ENCODE measurements around the gene CELSR1. TPM values are rescaled to one million over a fixed set of nuclear protein-coding genes. Genes with fewer than 3 reads are reported as not detected.

Gene CELSR1
- total RNA-seq, 1 experiment from 2014 or later: 14.2 TPM

DNA sequence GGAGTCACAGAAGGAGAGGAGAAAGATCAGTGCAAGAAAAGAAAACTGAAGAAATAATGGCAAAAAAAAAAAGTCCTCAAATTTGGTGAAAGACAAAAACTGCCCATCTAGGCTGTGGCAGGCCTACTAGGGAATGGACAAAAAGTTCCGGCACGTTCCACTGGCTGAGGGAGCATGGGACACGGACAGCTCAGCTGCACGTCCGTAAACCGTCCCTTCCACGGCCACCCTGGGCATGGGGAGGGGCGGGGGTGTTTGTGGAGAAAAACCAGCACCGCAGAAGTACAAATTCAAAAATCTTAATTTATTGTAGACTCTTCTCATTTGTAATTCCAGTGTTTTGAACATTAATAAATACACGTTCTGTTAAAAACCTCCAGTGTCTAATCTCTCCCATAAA is 176.5 kb downstream of the CELSR1 start:
- peaks cover under 1% of the 10 kb centered on the region; the same call in 1 of the 2 replicates for H3K36me3 ChIP-seq (ENCODE audit: low read depth, low read length)
- CTCF ChIA-PET: no interaction called here
- DNase-seq: no peak

DNA sequence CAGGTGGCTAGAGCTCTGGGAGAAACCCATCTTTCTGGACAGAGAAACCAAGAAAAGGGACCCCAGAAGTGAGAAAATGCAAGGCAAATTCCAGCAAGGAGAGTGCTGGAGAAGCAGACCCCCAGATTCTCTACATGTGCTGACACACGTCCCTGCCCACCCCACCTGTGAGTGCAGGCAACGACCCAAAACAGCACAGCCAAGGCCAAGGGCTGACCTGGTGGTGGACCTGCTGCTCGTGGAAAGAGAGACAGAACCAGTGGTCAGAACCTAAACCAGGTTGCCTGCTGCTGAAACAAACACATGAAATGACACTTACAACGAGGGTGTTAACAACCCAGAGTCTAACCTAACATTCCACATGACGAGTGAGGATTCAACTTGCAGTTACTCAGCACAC is 177.3 kb downstream of the CELSR1 start:
- DNase-seq: no peak
- TF ChIP-seq, protein P1, sequence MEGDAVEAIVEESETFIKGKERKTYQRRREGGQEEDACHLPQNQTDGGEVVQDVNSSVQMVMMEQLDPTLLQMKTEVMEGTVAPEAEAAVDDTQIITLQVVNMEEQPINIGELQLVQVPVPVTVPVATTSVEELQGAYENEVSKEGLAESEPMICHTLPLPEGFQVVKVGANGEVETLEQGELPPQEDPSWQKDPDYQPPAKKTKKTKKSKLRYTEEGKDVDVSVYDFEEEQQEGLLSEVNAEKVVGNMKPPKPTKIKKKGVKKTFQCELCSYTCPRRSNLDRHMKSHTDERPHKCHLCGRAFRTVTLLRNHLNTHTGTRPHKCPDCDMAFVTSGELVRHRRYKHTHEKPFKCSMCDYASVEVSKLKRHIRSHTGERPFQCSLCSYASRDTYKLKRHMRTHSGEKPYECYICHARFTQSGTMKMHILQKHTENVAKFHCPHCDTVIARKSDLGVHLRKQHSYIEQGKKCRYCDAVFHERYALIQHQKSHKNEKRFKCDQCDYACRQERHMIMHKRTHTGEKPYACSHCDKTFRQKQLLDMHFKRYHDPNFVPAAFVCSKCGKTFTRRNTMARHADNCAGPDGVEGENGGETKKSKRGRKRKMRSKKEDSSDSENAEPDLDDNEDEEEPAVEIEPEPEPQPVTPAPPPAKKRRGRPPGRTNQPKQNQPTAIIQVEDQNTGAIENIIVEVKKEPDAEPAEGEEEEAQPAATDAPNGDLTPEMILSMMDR (conservative IDR thresholded peaks at IDR 0.05; ENCODE audit: low read depth, low read length): no peak
- TF ChIP-seq EZH2phosphoT487 (IDR thresholded peaks at IDR 0.05; ENCODE audit: borderline replicate concordance, low read length): no peak
- TF ChIP-seq EZH2 (IDR thresholded peaks at IDR 0.05; ENCODE audit: low read length, unreplicated experiment): no peak
- H3K9me3 ChIP-seq (ENCODE audit: low read length): no peaks in the 10 kb centered on the region
- no peaks in the 10 kb centered on the region for H3K79me2 ChIP-seq (ENCODE audit: low read length)
- peaks cover 5% of the 10 kb centered on the region; the same call in 1 of the 2 replicates for H3K36me3 ChIP-seq (ENCODE audit: low read depth, low read length)
- H3K4me2 ChIP-seq (ENCODE audit: low read length): no peak overlapping the region
- ChIA-PET POLR2A (ENCODE audit: unreplicated experiment) (no interaction called here), CTCF (no interaction called here)
- H3K4me3 ChIP-seq (ENCODE audit: low read length): no peak overlapping the region
- H3K27ac ChIP-seq (ENCODE audit: low read length): no peak overlapping the region
- no peaks in the 10 kb centered on the region for H3F3A ChIP-seq (ENCODE audit: low read length, unreplicated experiment)
- no peaks in the 10 kb centered on the region for H3K27me3 ChIP-seq (ENCODE audit: low read length)
- no peak for ATAC-seq
- no peaks in the 10 kb centered on the region for H3K9me2 ChIP-seq (replicated peaks; ENCODE audit: low read length)
- no peaks in the 10 kb centered on the region for H3K4me1 ChIP-seq (ENCODE audit: insufficient read depth, low read length)
- H4K20me1 ChIP-seq (ENCODE audit: low read length): no peaks in the 10 kb centered on the region
- H2AFZ ChIP-seq (ENCODE audit: low read length): no peak overlapping the region
- H3K9ac ChIP-seq (ENCODE audit: low read length): no peak overlapping the region
- intact Hi-C loops (cut with micrococcal nuclease): no loop called here
- BruUV-seq (replicated peaks): no TSS peak

More for the DNA sequence above, 176.5 kb downstream of the CELSR1 start:
- no peak for ATAC-seq
- no peak overlapping the region for H3K9ac ChIP-seq (ENCODE audit: low read length)
- H3K4me3 ChIP-seq (ENCODE audit: low read length): no peak overlapping the region
- no peaks in the 10 kb centered on the region for H3K27me3 ChIP-seq (ENCODE audit: low read length)
- H4K20me1 ChIP-seq (ENCODE audit: low read length): no peaks in the 10 kb centered on the region
- TF ChIP-seq EZH2phosphoT487 (IDR thresholded peaks at IDR 0.05; ENCODE audit: borderline replicate concordance, low read length) (no peak), EZH2 (IDR thresholded peaks at IDR 0.05; ENCODE audit: low read length, unreplicated experiment) (no peak)
- TF ChIP-seq, protein P1 (conservative IDR thresholded peaks at IDR 0.05; ENCODE audit: low read depth, low read length): no peak
- H3F3A ChIP-seq (ENCODE audit: low read length, unreplicated experiment): no peaks in the 10 kb centered on the region
- no peaks in the 10 kb centered on the region for H3K4me1 ChIP-seq (ENCODE audit: insufficient read depth, low read length)
- H3K9me2 ChIP-seq (replicated peaks; ENCODE audit: low read length): no peaks in the 10 kb centered on the region
- no peak overlapping the region for H2AFZ ChIP-seq (ENCODE audit: low read length)
- no peaks in the 10 kb centered on the region for H3K9me3 ChIP-seq (ENCODE audit: low read length)
- no peak overlapping the region for H3K27ac ChIP-seq (ENCODE audit: low read length)
- intact Hi-C loops (cut with micrococcal nuclease): no loop called here
- no peaks in the 10 kb centered on the region for H3K79me2 ChIP-seq (ENCODE audit: low read length)
- no TSS peak for BruUV-seq (replicated peaks)
- no peak overlapping the region for H3K4me2 ChIP-seq (ENCODE audit: low read length)
- POLR2A ChIA-PET (ENCODE audit: unreplicated experiment): no interaction called here

DNA sequence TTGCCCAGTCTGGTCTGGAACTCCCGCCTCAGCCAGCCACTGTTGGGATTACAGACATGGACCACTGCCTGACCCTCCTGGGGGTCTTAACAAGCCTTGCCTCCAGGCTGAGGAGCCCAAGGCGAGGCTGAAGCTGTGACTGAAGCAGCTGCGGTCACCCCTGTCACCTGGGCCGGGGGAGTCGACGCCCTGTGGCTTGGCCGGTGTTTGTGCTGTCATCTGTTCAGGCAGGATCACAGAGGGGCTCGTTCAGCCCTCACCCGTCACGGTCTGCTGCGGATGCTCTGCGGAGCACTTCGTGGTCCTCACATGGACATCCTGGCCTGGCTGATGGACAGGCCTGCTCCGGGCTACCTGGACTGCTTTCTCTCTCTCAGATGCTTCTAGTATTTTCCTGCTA is 178.1 kb downstream of the CELSR1 start:
- DNase-seq (no peak), ATAC-seq (no peak)
- Histone ChIP-seq H3K4me2 (ENCODE audit: low read length) (no peak overlapping the region), H3K4me1 (ENCODE audit: insufficient read depth, low read length) (no peaks in the 10 kb centered on the region), H4K20me1 (ENCODE audit: low read length) (no peaks in the 10 kb centered on the region), H3K79me2 (ENCODE audit: low read length) (no peaks in the 10 kb centered on the region), H3F3A (ENCODE audit: low read length, unreplicated experiment) (no peaks in the 10 kb centered on the region), H3K9me3 (ENCODE audit: low read length) (no peaks in the 10 kb centered on the region), H3K9me2 (replicated peaks; ENCODE audit: low read length) (no peaks in the 10 kb centered on the region), H3K36me3 (ENCODE audit: low read depth, low read length) (peaks cover 8% of the 10 kb centered on the region; the same call in 1 of the 2 replicates), H3K27me3 (ENCODE audit: low read length) (no peaks in the 10 kb centered on the region), H3K9ac (ENCODE audit: low read length) (no peak overlapping the region), H3K27ac (ENCODE audit: low read length) (no peak overlapping the region), H2AFZ (ENCODE audit: low read length) (no peak overlapping the region), H3K4me3 (ENCODE audit: low read length) (no peak overlapping the region)
- BruUV-seq (replicated peaks): no TSS peak
- TF ChIP-seq EZH2 (IDR thresholded peaks at IDR 0.05; ENCODE audit: low read length, unreplicated experiment) (no peak), EZH2phosphoT487 (IDR thresholded peaks at IDR 0.05; ENCODE audit: borderline replicate concordance, low read length) (no peak)
- TF ChIP-seq, protein P1 (conservative IDR thresholded peaks at IDR 0.05; ENCODE audit: low read depth, low read length): no peak
- POLR2A ChIA-PET (ENCODE audit: unreplicated experiment): no interaction called here
- intact Hi-C loops (cut with micrococcal nuclease): no loop called here
- CTCF ChIA-PET: no interaction called here

Data from PC-3 (cell line).